ENCODE data around the gene SLC2A4RG.
A peak's percentile ranks its signal among the peaks of the same experiment; 100 is the strongest.

SLC2A4RG gene, protein sequence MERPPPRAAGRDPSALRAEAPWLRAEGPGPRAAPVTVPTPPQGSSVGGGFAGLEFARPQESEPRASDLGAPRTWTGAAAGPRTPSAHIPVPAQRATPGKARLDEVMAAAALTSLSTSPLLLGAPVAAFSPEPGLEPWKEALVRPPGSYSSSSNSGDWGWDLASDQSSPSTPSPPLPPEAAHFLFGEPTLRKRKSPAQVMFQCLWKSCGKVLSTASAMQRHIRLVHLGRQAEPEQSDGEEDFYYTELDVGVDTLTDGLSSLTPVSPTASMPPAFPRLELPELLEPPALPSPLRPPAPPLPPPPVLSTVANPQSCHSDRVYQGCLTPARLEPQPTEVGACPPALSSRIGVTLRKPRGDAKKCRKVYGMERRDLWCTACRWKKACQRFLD

DNA sequence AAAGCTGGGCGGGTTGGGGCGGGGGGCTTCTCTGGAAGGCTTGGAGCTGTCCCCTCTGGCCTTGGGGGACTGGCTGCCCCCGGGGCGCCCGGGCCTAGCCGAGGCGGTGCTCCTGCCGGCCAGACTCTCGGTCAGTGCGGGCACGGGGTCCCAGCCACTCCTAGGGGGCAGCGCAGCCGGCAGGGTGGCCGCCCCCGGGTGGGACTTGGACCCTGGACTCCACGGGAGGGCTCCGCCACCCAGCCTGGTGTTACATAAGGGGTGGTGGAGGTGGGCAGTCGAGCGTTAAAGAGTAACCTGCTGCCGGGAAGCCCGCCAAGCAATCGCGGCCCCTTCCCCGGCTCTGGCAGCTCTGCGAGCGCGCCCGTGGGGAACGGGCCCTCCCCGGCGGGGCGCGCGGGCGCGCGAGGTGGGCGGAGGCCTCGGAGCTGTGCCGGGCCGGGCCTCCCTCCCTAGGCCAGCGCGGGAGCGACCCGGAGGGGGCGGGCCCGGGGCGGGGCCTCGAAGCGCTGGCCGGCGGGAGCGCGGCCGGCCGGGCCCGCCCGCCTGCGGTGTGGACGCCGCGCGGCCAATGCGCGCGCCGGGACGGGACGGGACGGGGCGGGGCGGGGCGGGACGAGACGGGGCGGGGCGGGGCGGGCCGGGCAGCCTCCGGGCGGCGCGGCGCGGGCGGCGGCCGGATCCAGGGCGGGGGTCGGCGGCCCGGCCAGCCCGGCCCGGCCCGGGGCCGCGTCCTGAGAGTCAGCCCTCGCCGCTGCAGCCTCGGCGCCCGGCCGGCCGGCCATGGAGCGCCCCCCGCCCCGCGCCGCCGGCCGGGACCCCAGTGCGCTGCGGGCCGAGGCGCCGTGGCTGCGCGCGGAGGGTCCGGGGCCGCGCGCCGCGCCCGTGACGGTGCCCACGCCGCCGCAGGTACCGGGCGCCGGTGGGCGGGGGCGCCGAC, at the start of gene SLC2A4RG:
Gene SLC2A4RG (plus strand): TSS at position 647 of the 940 bp plus-strand sequence. CDS start 137 bp downstream, at position 784.
- H3K4me3 ChIP-seq (ENCODE audit: low read depth, low read length): peak within 1 kb of the TSS; percentile 70
- TF ChIP-seq, protein P1, sequence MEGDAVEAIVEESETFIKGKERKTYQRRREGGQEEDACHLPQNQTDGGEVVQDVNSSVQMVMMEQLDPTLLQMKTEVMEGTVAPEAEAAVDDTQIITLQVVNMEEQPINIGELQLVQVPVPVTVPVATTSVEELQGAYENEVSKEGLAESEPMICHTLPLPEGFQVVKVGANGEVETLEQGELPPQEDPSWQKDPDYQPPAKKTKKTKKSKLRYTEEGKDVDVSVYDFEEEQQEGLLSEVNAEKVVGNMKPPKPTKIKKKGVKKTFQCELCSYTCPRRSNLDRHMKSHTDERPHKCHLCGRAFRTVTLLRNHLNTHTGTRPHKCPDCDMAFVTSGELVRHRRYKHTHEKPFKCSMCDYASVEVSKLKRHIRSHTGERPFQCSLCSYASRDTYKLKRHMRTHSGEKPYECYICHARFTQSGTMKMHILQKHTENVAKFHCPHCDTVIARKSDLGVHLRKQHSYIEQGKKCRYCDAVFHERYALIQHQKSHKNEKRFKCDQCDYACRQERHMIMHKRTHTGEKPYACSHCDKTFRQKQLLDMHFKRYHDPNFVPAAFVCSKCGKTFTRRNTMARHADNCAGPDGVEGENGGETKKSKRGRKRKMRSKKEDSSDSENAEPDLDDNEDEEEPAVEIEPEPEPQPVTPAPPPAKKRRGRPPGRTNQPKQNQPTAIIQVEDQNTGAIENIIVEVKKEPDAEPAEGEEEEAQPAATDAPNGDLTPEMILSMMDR (IDR thresholded peaks at IDR 0.05; ENCODE audit: low read depth, low read length): no peak

DNA sequence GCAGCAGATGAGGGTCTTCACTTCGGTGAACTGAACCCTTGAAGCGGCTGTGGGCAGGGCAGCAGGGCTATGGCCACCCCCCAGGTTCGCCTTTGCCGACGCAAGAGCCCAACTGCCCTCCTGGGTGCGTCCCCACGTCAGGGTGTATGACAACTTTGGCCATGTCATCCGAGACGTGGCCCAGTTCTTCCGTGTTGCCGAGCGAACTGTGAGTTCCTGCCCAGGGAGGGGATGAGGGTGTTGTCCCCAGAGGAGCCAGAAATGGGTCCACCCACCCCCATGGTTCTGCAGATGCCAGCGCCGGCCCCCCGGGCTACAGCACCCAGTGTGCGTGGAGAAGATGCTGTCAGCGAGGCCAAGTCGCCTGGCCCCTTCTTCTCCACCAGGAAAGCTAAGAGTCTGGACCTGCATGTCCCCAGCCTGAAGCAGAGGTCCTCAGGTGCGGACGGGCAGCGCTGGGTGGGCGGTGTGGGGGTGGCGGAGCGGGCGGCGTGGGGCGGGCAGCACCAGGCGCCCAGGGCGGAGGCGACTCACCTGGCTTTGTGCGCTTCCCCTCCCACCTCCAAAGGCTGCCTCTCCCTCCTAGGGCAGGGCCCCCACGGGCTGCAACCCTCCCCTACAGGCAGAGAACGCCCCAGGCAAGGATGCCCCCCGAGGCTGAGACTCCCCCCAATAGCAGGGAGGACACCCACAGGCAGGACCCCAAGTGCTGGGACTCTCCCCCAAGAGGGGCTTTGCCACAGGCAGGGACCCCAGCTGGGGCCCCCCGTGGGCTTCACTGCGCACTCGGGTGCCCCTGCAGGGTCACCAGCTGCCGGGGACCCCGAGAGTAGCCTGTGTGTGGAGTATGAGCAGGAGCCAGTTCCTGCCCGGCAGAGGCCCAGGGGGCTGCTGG, 49.3 kb upstream of the SLC2A4RG start:
- TF ChIP-seq, protein P1 (IDR thresholded peaks at IDR 0.05; ENCODE audit: low read depth, low read length): no peak
- H3K4me3 ChIP-seq (ENCODE audit: low read depth, low read length): no peak overlapping the region

DNA sequence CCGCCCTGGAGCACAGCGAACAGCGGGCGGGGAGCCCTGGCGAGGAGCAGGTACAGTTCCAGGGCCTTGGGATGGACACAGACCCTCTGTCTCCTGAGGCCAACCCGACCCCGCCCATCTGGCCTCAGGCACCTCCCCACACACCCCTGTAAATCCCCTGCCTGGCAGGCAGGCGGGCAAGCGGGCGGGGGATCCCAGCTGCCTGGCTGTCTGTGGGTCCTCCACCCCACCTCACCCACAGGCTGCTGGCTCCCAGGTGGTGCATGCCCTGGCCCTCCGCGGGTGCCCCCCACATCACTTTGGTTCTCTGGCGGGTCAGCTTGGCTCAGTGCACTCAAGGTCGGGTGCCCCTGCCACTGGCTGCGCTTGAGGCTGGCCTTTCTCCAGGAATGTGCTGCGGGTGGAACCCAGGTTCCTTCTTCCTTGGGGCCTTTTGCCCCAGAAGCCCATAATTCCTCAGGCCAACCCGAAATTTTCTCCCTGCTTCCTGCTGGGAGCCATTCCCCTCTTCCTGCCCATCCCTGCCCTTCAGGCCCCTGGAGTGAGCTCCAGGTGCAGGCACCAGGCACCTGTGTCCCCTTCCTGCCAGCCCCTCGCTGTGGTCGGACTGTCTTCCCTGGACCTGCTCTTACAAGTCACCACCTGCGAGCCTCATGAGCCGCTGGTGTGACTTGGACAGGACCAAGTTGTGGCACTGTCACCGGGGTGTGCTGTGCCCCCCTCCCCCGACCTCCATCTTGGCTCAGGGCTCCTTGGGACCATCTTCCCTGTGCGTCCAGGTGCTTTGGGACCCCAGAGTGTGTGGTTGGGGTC, 48.5 kb upstream of the SLC2A4RG start:
- H3K4me3 ChIP-seq (ENCODE audit: low read depth, low read length): no peak overlapping the region
- TF ChIP-seq, protein P1 (IDR thresholded peaks at IDR 0.05; ENCODE audit: low read depth, low read length): no peak

DNA sequence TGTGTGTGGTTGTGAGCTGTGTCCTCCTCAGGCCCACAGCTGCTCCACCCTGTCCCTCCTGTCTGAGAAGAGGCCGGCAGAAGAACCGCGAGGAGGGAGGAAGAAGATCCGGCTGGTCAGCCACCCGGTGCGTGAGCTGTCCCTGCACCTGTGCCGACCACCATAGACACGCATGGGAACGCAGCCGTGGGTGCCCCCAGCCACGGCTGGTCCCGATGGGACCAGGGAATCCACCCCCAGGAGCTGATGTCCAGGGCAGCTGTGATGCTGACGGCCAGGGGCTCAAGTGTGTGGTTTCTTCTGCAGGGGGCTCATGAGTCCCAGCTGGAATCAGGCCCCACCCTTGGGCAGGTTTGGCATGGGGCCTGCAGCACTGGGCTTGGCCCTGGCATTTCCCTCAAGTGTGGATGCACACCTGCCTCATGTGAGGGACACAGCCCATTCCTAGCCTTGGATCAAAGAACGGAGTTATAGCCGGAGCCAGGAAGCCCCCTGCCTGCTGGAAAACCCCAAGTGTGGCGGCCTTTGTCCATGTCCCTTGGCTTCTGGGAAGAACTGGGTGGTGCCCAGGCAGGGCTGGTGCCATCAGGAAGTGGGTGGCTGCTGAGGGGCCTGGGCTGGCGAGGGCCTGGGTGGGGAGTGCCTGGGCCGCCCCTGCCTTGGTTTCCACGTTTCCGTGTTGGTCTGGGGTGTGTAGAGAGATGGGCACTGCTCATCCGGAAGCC, 47.7 kb upstream of the SLC2A4RG start:
- TF ChIP-seq, protein P1 (IDR thresholded peaks at IDR 0.05; ENCODE audit: low read depth, low read length): no peak

DNA sequence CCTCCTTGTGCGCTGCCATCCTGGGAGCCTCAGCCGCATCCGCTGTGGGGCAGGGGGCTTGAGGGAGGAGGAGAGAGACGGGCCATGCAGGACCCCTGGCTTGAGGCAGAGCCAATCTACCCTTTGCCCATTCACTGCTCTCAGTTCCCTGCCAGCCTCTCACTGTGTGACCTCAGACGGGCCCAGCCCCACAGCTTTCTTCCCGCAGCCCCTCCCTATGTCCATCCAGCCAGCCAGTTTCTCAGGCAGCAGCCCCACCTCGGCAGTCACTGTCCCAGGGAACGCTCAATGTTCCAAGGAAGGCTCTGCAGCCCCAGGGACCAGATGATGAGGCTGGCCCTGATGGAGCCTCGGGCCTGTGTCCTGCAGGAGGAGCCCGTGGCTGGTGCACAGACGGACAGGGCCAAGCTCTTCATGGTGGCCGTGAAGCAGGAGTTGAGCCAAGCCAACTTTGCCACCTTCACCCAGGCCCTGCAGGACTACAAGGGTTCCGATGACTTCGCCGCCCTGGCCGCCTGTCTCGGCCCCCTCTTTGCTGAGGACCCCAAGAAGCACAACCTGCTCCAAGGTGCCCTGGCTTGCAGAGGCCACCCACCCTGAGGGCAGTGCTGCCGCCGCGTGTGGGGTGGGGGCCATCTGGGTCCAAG, 47.0 kb upstream of the SLC2A4RG start:
- TF ChIP-seq, protein P1 (IDR thresholded peaks at IDR 0.05; ENCODE audit: low read depth, low read length): no peak
- no peak overlapping the region for H3K4me3 ChIP-seq (ENCODE audit: low read depth, low read length)

More for the DNA sequence above, 47.7 kb upstream of the SLC2A4RG start:
- no peak overlapping the region for H3K4me3 ChIP-seq (ENCODE audit: low read depth, low read length)
